ENCODE data around the gene EID2B. TPM values are rescaled to one million over a fixed set of nuclear protein-coding genes. Genes with fewer than 3 reads are reported as not detected.

EID2B gene
- total and polyA plus RNA-seq, 2 of the 13 experiments (the other 11 are each of a cell fraction or from before 2014, with no cell fraction given), result 2.5 to 3.7 TPM

GRCh38 chr19:39539518-39540332, 7.1 kb upstream of the EID2B start, which contains the start of gene EID2 (continued):
- TF ChIP-seq BRCA1 (CRISPR knock-in tag; IDR thresholded peaks at IDR 0.05) (peak; percentile 76; the same call in 1 of the 2 replicates), ZFP90 (CRISPR knock-in tag; IDR thresholded peaks at IDR 0.05; ENCODE audit: borderline replicate concordance) (peak; percentile 87), ZNF788 (CRISPR knock-in tag; IDR thresholded peaks at IDR 0.05; ENCODE audit: borderline replicate concordance) (peak; percentile 82; the same call in 1 of the 2 replicates), ZNF264 (CRISPR knock-in tag; IDR thresholded peaks at IDR 0.05) (0 out of 2 replicates have a peak, but pooled peaks have one; percentile 43), ZBTB25 (CRISPR knock-in tag; IDR thresholded peaks at IDR 0.05) (peak; percentile 39; the same call in 1 of the 2 replicates), SNAPC2 (CRISPR knock-in tag; IDR thresholded peaks at IDR 0.05) (0 out of 2 replicates have a peak, but pooled peaks have one; percentile 58), RNF2 (conservative IDR thresholded peaks at IDR 0.05; ENCODE audit: low read depth) (0 out of 2 replicates have a peak, but pooled peaks have one; percentile 50), NFKB2 (CRISPR knock-in tag; IDR thresholded peaks at IDR 0.05; ENCODE audit: borderline replicate concordance) (peak; percentile 92; the same call in 1 of the 2 replicates), PHB2 (IDR thresholded peaks at IDR 0.05; ENCODE audit: partially characterized antibody) (no peak), MAFF (IDR thresholded peaks at IDR 0.05; ENCODE audit: low read depth, low read length) (no peak), FOXA3 (CRISPR knock-in tag; IDR thresholded peaks at IDR 0.05) (peak; percentile 37; the same call in 1 of the 2 replicates), MXD3 (CRISPR knock-in tag; IDR thresholded peaks at IDR 0.05) (0 out of 2 replicates have a peak, but pooled peaks have one; percentile 28), KLF12 (CRISPR knock-in tag; IDR thresholded peaks at IDR 0.05; ENCODE audit: borderline replicate concordance) (peak; percentile 66; the same call in 1 of the 2 replicates), KLF16 (CRISPR knock-in tag; IDR thresholded peaks at IDR 0.05) (peak in 1 of 2 experiments; percentile 40; a peak in 1 of 4 replicates), NKX3-1 (CRISPR knock-in tag; IDR thresholded peaks at IDR 0.05) (0 out of 2 replicates have a peak, but pooled peaks have one; percentile 66), NAIF1 (CRISPR knock-in tag; IDR thresholded peaks at IDR 0.05; ENCODE audit: borderline replicate concordance) (peak; percentile 98), KDM2A (CRISPR knock-in tag; IDR thresholded peaks at IDR 0.05; ENCODE audit: borderline replicate concordance, low read depth) (peak; percentile 88; the same call in 1 of the 2 replicates), ZBTB44 (CRISPR knock-in tag; IDR thresholded peaks at IDR 0.05) (peak; percentile 32; the same call in 1 of the 2 replicates), ZNF225 (CRISPR knock-in tag; IDR thresholded peaks at IDR 0.05) (0 out of 2 replicates have a peak, but pooled peaks have one; percentile 32), ZFX (CRISPR knock-in tag; IDR thresholded peaks at IDR 0.05; ENCODE audit: low read depth) (peak; percentile 95), KAT7 (CRISPR knock-in tag; IDR thresholded peaks at IDR 0.05; ENCODE audit: borderline replicate concordance) (no peak; the same call in 1 of the 2 replicates)

Measured in HepG2 (cell line).